Gastrocnemius medialis (tissue), 4 donors: Measurements from ENCODE around the gene ATRNL1.

Source experiments
- POLR2A ChIP-seq, 2 donors: fragments of 450-650 bp; IDR thresholded peaks; one replicate each; pipeline ENCODE4 v1.6.1; 2017; ENCODE audit warnings: antibody characterized with exemption in 2 of 2, mild to moderate bottlenecking in 2 of 2, moderate library complexity in 2 of 2
- TF ChIP-seq, protein P1 (sequence below), 5 experiments: fragments of 450-650 bp in 3 of 5; fragments of 200-600 bp in 2 of 5; sonication (generic) in 2 of 5; IDR thresholded peaks in 4 of 5; conservative IDR thresholded peaks in 1 of 5; 1 replicate in 4 of 5; 2 replicates in 1 of 5; pipeline ENCODE4 v1.5.1; 2016 to 2019; ENCODE audit warnings: antibody characterized with exemption in 5 of 5, mild to moderate bottlenecking in 3 of 5, moderate library complexity in 3 of 5

GRCh38 chr10:115937768-115938056 is 844.5 kb downstream of the ATRNL1 start:
- TF ChIP-seq, protein P1, sequence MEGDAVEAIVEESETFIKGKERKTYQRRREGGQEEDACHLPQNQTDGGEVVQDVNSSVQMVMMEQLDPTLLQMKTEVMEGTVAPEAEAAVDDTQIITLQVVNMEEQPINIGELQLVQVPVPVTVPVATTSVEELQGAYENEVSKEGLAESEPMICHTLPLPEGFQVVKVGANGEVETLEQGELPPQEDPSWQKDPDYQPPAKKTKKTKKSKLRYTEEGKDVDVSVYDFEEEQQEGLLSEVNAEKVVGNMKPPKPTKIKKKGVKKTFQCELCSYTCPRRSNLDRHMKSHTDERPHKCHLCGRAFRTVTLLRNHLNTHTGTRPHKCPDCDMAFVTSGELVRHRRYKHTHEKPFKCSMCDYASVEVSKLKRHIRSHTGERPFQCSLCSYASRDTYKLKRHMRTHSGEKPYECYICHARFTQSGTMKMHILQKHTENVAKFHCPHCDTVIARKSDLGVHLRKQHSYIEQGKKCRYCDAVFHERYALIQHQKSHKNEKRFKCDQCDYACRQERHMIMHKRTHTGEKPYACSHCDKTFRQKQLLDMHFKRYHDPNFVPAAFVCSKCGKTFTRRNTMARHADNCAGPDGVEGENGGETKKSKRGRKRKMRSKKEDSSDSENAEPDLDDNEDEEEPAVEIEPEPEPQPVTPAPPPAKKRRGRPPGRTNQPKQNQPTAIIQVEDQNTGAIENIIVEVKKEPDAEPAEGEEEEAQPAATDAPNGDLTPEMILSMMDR (IDR thresholded peaks at IDR 0.05 in 4 of 5, conservative IDR thresholded peaks at IDR 0.05 in 1 of 5), result no peak
- no peak for TF ChIP-seq POLR2A (IDR thresholded peaks at IDR 0.05)
